HepG2 (cell line): ENCODE results near the gene DUS1L. TPM values are rescaled to one million over a fixed set of nuclear protein-coding genes. Genes with fewer than 3 reads are reported as not detected.

Experiments
- E2F1 ChIP-seq: sonication (generic); formaldehyde crosslinking; IDR thresholded peaks from 2 replicates; pipeline ENCODE4 v1.5.0; 2020; ENCODE audit warnings: missing genetic modification reagents
- ETV5 ChIP-seq: IDR thresholded peaks from 2 replicates; pipeline ENCODE4 v1.6.1; 2018; ENCODE audit warnings: missing biosample characterization, missing genetic modification reagents, inconsistent platforms, borderline replicate concordance
- GMEB1 ChIP-seq: sonication (generic); formaldehyde crosslinking; IDR thresholded peaks from 2 replicates; pipeline ENCODE4 v1.5.1; 2020; ENCODE audit warnings: missing genetic modification reagents, mild to moderate bottlenecking, borderline replicate concordance
- GMEB2 ChIP-seq: IDR thresholded peaks from 2 replicates; pipeline ENCODE4 v1.6.1; 2016; ENCODE audit warnings: missing biosample characterization, missing genetic modification reagents, low read depth
- NAIF1 ChIP-seq: sonication (generic); formaldehyde crosslinking; IDR thresholded peaks from 2 replicates; pipeline ENCODE4 v1.5.0; 2020; ENCODE audit warnings: mild to moderate bottlenecking, missing genetic modification reagents, borderline replicate concordance
- NCOA5 ChIP-seq: sonication (generic); formaldehyde crosslinking; IDR thresholded peaks from 2 replicates; pipeline ENCODE4 v1.4.0; 2020; ENCODE audit warnings: missing genetic modification reagents
- PAXIP1 ChIP-seq: sonication (generic); formaldehyde crosslinking; conservative IDR thresholded peaks from 2 replicates; pipeline ENCODE4 v1.4.0; 2020; ENCODE audit warnings: mild to moderate bottlenecking, missing genetic modification reagents, moderate library complexity
- RNF219 ChIP-seq: sonication (generic); formaldehyde crosslinking; IDR thresholded peaks from 2 replicates; pipeline ENCODE4 v1.5.0; 2020; ENCODE audit warnings: mild to moderate bottlenecking, missing genetic modification reagents
- SIX1 ChIP-seq: sonication (generic); formaldehyde crosslinking; IDR thresholded peaks from 2 replicates; pipeline ENCODE4 v1.4.0; 2020; ENCODE audit warnings: missing genetic modification reagents, borderline replicate concordance
- TMF1 ChIP-seq: sonication (generic); formaldehyde crosslinking; IDR thresholded peaks from 2 replicates; pipeline ENCODE4 v1.8.1; 2022; ENCODE audit warnings: low read depth, missing genetic modification reagents
- ZBTB14 ChIP-seq: sonication (generic); formaldehyde crosslinking; IDR thresholded peaks from 2 replicates; pipeline ENCODE4 v1.4.0; 2020; ENCODE audit warnings: missing genetic modification reagents
- ZNF788 ChIP-seq: sonication (generic); formaldehyde crosslinking; IDR thresholded peaks from 2 replicates; pipeline ENCODE4 v1.5.0; 2020; ENCODE audit warnings: mild to moderate bottlenecking, missing genetic modification reagents, borderline replicate concordance
- ZSCAN5A ChIP-seq: sonication (generic); formaldehyde crosslinking; IDR thresholded peaks from 2 replicates; pipeline ENCODE4 v1.8.0; 2022; ENCODE audit warnings: mild to moderate bottlenecking, missing genetic modification reagents, borderline replicate concordance
- polyA plus RNA-seq, 8 experiments: library from polyadenylated mRNA; depleted of rRNA in 3 of 8; stranded (reverse) in 7 of 8; unstranded in 1 of 8; fragments of >200 nt; fragmentation: Illumina TruSeq in 4 of 8; extraction: Trizol in 4 of 8; gene quantifications; 2 replicates each; pipeline versions ENCODE4 v1.2.1 to v1.2.3, GENCODE V29; 2011 to 2016; ENCODE audit warnings: low read depth in 4 of 8, missing spikeins in 1 of 8, mixed read lengths in 1 of 8; ENCODE audit not compliant: insufficient read depth in 1 of 8
- total RNA-seq, 5 experiments: library from RNA; depleted of rRNA; stranded (reverse); fragments of >200 nt; fragmentation: Illumina TruSeq; extraction: Trizol; gene quantifications; 2 replicates each; pipeline ENCODE4 v1.2.3, GENCODE V29; 2016; ENCODE audit warnings: low read depth in 1 of 5

Gene DUS1L
- total and polyA plus RNA-seq, 2 of the 13 experiments (the other 11 are each of a cell fraction or from before 2014, with no cell fraction given), result 81.0 to 109 TPM

GRCh38 chr17:82021107-82021899 lies 44.3 kb downstream of the DUS1L start (continued):
- TF ChIP-seq NAIF1 (CRISPR knock-in tag) (no peak; the same call in 1 of the 2 replicates), ZNF788 (peak; percentile 80; the same call in 1 of the 2 replicates), RNF219 (CRISPR knock-in tag) (peak; percentile 1; the same call in 1 of the 2 replicates), ETV5 (peak; percentile 14; the same call in 1 of the 2 replicates), E2F1 (peak; percentile 52; the same call in 1 of the 2 replicates), SIX1 (CRISPR knock-in tag) (no peak), GMEB1 (CRISPR knock-in tag) (peak; percentile 32; the same call in 1 of the 2 replicates), PAXIP1 (CRISPR knock-in tag) (0 out of 2 replicates have a peak, but pooled peaks have one; percentile 30), ZSCAN5A (no peak), GMEB2 (CRISPR knock-in tag) (no peak), NCOA5 (peak; percentile 86; the same call in 1 of the 2 replicates), ZBTB14 (CRISPR knock-in tag) (peak; percentile 65; the same call in 1 of the 2 replicates), TMF1 (CRISPR knock-in tag) (no peak)
